Peyer's patch (tissue), 4 donors: ENCODE measurements around the gene CDK5RAP1.

Source experiments
- POLR2A ChIP-seq, 2 donors: fragments of 450-650 bp; IDR thresholded peaks; one replicate each; pipeline ENCODE4 v1.5.1; 2017; ENCODE audit warnings: antibody characterized with exemption in 2 of 2, mild to moderate bottlenecking in 2 of 2, moderate library complexity in 2 of 2
- TF ChIP-seq, protein P1 (sequence below), 6 experiments: fragments of 450-650 bp in 4 of 6; fragments of 200-600 bp in 2 of 6; sonication (generic) in 1 of 6; IDR thresholded peaks; one replicate each; pipeline ENCODE4 v1.5.1; 2017 to 2019; ENCODE audit warnings: antibody characterized with exemption in 6 of 6, mild to moderate bottlenecking in 3 of 6, moderate library complexity in 1 of 6

DNA sequence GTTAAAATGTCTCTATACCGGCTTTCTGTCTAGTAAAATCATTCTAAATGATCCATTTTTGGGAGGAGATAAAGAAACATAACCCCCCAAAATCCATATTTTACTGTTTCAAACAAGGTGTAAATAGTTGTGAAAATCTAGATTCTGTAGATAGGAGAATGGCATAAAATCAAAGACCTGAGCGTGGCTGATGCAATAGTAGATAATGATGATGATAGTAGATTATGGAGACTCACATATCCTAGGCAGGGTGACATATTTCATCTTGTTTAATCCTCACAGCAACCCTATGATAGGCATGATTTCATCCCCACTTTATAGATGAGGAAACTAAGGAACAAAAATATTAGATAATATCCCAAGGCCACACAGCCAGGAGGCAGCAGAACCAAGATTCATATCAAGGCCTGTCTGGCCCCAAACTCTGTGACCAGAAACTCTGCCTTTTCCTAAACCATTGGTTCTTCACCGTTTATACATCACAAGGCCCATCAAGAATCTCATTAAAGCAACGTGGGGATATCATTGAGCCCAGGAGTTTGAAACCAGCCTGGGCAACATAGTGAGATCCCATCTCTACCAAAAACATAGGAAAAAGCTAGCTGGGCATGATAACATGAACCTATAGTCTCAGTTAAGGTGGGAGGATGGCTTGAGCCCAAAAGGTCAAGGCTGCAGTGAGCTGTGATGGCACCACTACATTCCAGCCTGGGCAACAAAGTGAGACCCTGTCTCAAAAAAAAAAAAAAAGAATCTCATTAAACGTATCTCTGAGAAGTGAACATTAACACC lies 62.7 kb downstream of the CDK5RAP1 start:
- TF ChIP-seq, protein P1, sequence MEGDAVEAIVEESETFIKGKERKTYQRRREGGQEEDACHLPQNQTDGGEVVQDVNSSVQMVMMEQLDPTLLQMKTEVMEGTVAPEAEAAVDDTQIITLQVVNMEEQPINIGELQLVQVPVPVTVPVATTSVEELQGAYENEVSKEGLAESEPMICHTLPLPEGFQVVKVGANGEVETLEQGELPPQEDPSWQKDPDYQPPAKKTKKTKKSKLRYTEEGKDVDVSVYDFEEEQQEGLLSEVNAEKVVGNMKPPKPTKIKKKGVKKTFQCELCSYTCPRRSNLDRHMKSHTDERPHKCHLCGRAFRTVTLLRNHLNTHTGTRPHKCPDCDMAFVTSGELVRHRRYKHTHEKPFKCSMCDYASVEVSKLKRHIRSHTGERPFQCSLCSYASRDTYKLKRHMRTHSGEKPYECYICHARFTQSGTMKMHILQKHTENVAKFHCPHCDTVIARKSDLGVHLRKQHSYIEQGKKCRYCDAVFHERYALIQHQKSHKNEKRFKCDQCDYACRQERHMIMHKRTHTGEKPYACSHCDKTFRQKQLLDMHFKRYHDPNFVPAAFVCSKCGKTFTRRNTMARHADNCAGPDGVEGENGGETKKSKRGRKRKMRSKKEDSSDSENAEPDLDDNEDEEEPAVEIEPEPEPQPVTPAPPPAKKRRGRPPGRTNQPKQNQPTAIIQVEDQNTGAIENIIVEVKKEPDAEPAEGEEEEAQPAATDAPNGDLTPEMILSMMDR (IDR thresholded peaks at IDR 0.05): no peak
- no peak for TF ChIP-seq POLR2A (IDR thresholded peaks at IDR 0.05)
